Smooth muscle cell (in vitro differentiated cells): ENCODE data around the gene HTR4. TPM values are rescaled to one million over a fixed set of nuclear protein-coding genes. Genes with fewer than 3 reads are reported as not detected.

Experiments used
- DNase-seq: peaks from one replicate; lab custom pipeline; 2025; ENCODE audit not compliant: unreplicated experiment; lab: John Stamatoyannopoulos, UW
- H2AFZ ChIP-seq: fragments of 200-600 bp; sonication (generic); 2 replicates; pipeline ENCODE4 v1.6.0; 2016; ENCODE audit warnings: antibody characterized with exemption, low read depth, mild to moderate bottlenecking
- H3F3A ChIP-seq: fragments of 200-600 bp; sonication (generic); 2 replicates; pipeline ENCODE4 v1.6.0; 2017; ENCODE audit warnings: antibody characterized with exemption, low read depth
- H3K27ac ChIP-seq: fragments of 200-600 bp; sonication (generic); 2 replicates; pipeline ENCODE4 v1.5.1; 2016; ENCODE audit warnings: low read depth, mild to moderate bottlenecking
- H3K27me3 ChIP-seq: fragments of 200-600 bp; sonication (generic); 2 replicates; pipeline ENCODE4 v1.6.1; 2016; ENCODE audit warnings: low read depth, mild to moderate bottlenecking
- H3K36me3 ChIP-seq: fragments of 200-600 bp; sonication (generic); 2 replicates; pipeline ENCODE4 v1.5.1; 2016; ENCODE audit warnings: low read depth
- H3K4me1 ChIP-seq: fragments of 200-600 bp; sonication (generic); 2 replicates; pipeline ENCODE4 v1.5.1; 2016; ENCODE audit warnings: low read depth
- H3K4me2 ChIP-seq: fragments of 200-600 bp; sonication (generic); 2 replicates; pipeline ENCODE4 v1.6.0; 2016; ENCODE audit warnings: mild to moderate bottlenecking
- H3K4me3 ChIP-seq: fragments of 200-600 bp; sonication (generic); 2 replicates; pipeline ENCODE4 v1.5.1; 2016; ENCODE audit warnings: mild to moderate bottlenecking
- H3K79me2 ChIP-seq: fragments of 200-600 bp; sonication (generic); 2 replicates; pipeline ENCODE4 v1.6.0; 2016; ENCODE audit warnings: low read depth, mild to moderate bottlenecking
- H3K9ac ChIP-seq: fragments of 200-600 bp; sonication (generic); 2 replicates; pipeline ENCODE4 v1.6.0; 2016; ENCODE audit warnings: low read depth
- H3K9me3 ChIP-seq: fragments of 200-600 bp; sonication (generic); replicated peaks from 2 replicates; pipeline ENCODE4 v1.5.1; 2016; ENCODE audit warnings: low read depth
- H4K20me1 ChIP-seq: fragments of 200-600 bp; sonication (generic); 2 replicates; pipeline ENCODE4 v1.6.0; 2016; ENCODE audit warnings: low read depth
- CTCF ChIP-seq: fragments of 200-600 bp; sonication (generic); IDR thresholded peaks from 2 replicates; pipeline ENCODE4 v1.5.1; 2017; ENCODE audit warnings: borderline replicate concordance, mild to moderate bottlenecking, antibody characterized with exemption; ENCODE audit not compliant: insufficient read depth, poor library complexity, severe bottlenecking
- WGBS: methylation state at CpG from one replicate; pipeline ENCODE4 v1.1.7; 2016; ENCODE audit warnings: low lambda C conversion rate; 5-methylcytosine and 5-hydroxymethylcytosine counted together
- polyA plus RNA-seq: library from polyadenylated mRNA; unstranded; fragments of >200 nt; fragmentation: Nextera tagmentation; extraction: Ambion mirVana; gene quantifications from 2 replicates; pipeline ENCODE4 v1.2.1, GENCODE V29; 2016
- total RNA-seq: library from RNA; depleted of rRNA; stranded (reverse); fragments of >200 nt; gene quantifications from 2 replicates; pipeline ENCODE4 v1.2.3, GENCODE V29; 2014

The HTR4 gene
- total and polyA plus RNA-seq, 2 experiments from 2014 or later, result 0.09 TPM; not detected in 1

GRCh38 chr5:148606296-148606695, 48.0 kb downstream of the HTR4 start:
- H3K9ac ChIP-seq, result no peak overlapping the region
- H3K4me2 ChIP-seq, result no peak overlapping the region
- no peaks in the 10 kb centered on the region for H3K4me1 ChIP-seq
- DNase-seq, result no peak
- no peak overlapping the region for H3K27ac ChIP-seq
- no peaks in the 10 kb centered on the region for H4K20me1 ChIP-seq
- no peaks in the 10 kb centered on the region for H3F3A ChIP-seq
- no peak overlapping the region for H2AFZ ChIP-seq
- no peak for TF ChIP-seq CTCF
- no peaks in the 10 kb centered on the region for H3K27me3 ChIP-seq
- no peaks in the 10 kb centered on the region for H3K36me3 ChIP-seq
- no peaks in the 10 kb centered on the region for H3K79me2 ChIP-seq
- no peak overlapping the region for H3K4me3 ChIP-seq
- no peaks in the 10 kb centered on the region for H3K9me3 ChIP-seq

- H3K9ac ChIP-seq, result no peak overlapping the region
- H2AFZ ChIP-seq, result no peak overlapping the region
- no peak for TF ChIP-seq CTCF
- no peaks in the 10 kb centered on the region for H3K4me1 ChIP-seq
- H3K36me3 ChIP-seq, result peaks cover 4% of the 10 kb centered on the region
- no peaks in the 10 kb centered on the region for H3K27me3 ChIP-seq
- no peak overlapping the region for H3K4me3 ChIP-seq
- no peak for DNase-seq
- no peaks in the 10 kb centered on the region for H3F3A ChIP-seq
- no peaks in the 10 kb centered on the region for H3K79me2 ChIP-seq
- 100% methylated on average over 1 of the region's 1 CpG for WGBS
- H4K20me1 ChIP-seq, result no peaks in the 10 kb centered on the region
- no peak overlapping the region for H3K27ac ChIP-seq
- H3K4me2 ChIP-seq, result no peak overlapping the region
- no peaks in the 10 kb centered on the region for H3K9me3 ChIP-seq
Observed at GRCh38 chr5:148599187-148599586, 55.1 kb downstream of the HTR4 start.

GRCh38 chr5:148595697-148596096, 58.6 kb downstream of the HTR4 start:
- Histone ChIP-seq H3K4me2 (no peak overlapping the region), H2AFZ (no peak overlapping the region), H3K79me2 (no peaks in the 10 kb centered on the region), H3K4me1 (no peaks in the 10 kb centered on the region), H3K4me3 (no peak overlapping the region), H3K9ac (no peak overlapping the region), H4K20me1 (no peaks in the 10 kb centered on the region), H3K9me3 (no peaks in the 10 kb centered on the region), H3K27ac (no peak overlapping the region), H3K36me3 (peaks cover 4% of the 10 kb centered on the region), H3K27me3 (no peaks in the 10 kb centered on the region), H3F3A (no peaks in the 10 kb centered on the region)
- DNase-seq, result no peak
- WGBS, result 95% methylated on average over 5 of the region's 5 CpGs
- TF ChIP-seq CTCF, result no peak

GRCh38 chr5:148586796-148587195, 67.5 kb downstream of the HTR4 start:
- H3K27ac ChIP-seq, result no peak overlapping the region
- TF ChIP-seq CTCF, result no peak
- H4K20me1 ChIP-seq, result no peaks in the 10 kb centered on the region
- H3F3A ChIP-seq, result no peaks in the 10 kb centered on the region
- H3K4me1 ChIP-seq, result peaks cover 10% of the 10 kb centered on the region
- no peaks in the 10 kb centered on the region for H3K27me3 ChIP-seq
- no peaks in the 10 kb centered on the region for H3K36me3 ChIP-seq
- H3K4me3 ChIP-seq, result no peak overlapping the region
- H3K79me2 ChIP-seq, result no peaks in the 10 kb centered on the region
- DNase-seq, result no peak
- H3K4me2 ChIP-seq, result no peak overlapping the region
- no peak overlapping the region for H2AFZ ChIP-seq
- H3K9me3 ChIP-seq, result no peaks in the 10 kb centered on the region
- 36% methylated on average over 2 of the region's 2 CpGs for WGBS
- no peak overlapping the region for H3K9ac ChIP-seq
